Measurements from ENCODE around the gene KCTD19.

KCTD19 gene

GRCh38 chr16:67301080-67301782 lies 25.3 kb downstream of the KCTD19 start:
- Histone ChIP-seq H3K4me3 (ENCODE audit: insufficient read depth, low read depth, low read length, poor library complexity, severe bottlenecking) (no peak overlapping the region), H3K4me1 (ENCODE audit: control insufficient read depth, insufficient read depth, low read length, poor library complexity, severe bottlenecking) (no peaks in the 10 kb centered on the region), H3K36me3 (ENCODE audit: control insufficient read depth, insufficient read depth, low read length) (no peaks in the 10 kb centered on the region), H3K27ac (ENCODE audit: insufficient read depth, low read length, poor library complexity, severe bottlenecking) (no peak overlapping the region), H3K27me3 (replicated peaks; ENCODE audit: control insufficient read depth, insufficient read depth, low read length, poor library complexity, severe bottlenecking) (no peaks in the 10 kb centered on the region), H3K9me3 (ENCODE audit: control insufficient read depth, low read length) (no peaks in the 10 kb centered on the region)
- DNase-seq: no peak

- no peak for DNase-seq
- Histone ChIP-seq H3K27ac (ENCODE audit: insufficient read depth, low read length, poor library complexity, severe bottlenecking) (no peak overlapping the region), H3K4me1 (ENCODE audit: control insufficient read depth, insufficient read depth, low read length, poor library complexity, severe bottlenecking) (no peaks in the 10 kb centered on the region)
Observed at GRCh38 chr16:67299269-67299668, 27.3 kb downstream of the KCTD19 start.

GRCh38 chr16:67298277-67298676 lies 28.3 kb downstream of the KCTD19 start:
- no peak for DNase-seq
- H3K4me1 ChIP-seq (ENCODE audit: control insufficient read depth, insufficient read depth, low read length, poor library complexity, severe bottlenecking): no peaks in the 10 kb centered on the region
- H3K36me3 ChIP-seq (ENCODE audit: control insufficient read depth, insufficient read depth, low read length): no peaks in the 10 kb centered on the region
- no peaks in the 10 kb centered on the region for H3K27me3 ChIP-seq (replicated peaks; ENCODE audit: control insufficient read depth, insufficient read depth, low read length, poor library complexity, severe bottlenecking)
- no peak overlapping the region for H3K4me3 ChIP-seq (ENCODE audit: insufficient read depth, low read depth, low read length, poor library complexity, severe bottlenecking)
- H3K9me3 ChIP-seq (ENCODE audit: control insufficient read depth, low read length): no peaks in the 10 kb centered on the region
- H3K27ac ChIP-seq (ENCODE audit: insufficient read depth, low read length, poor library complexity, severe bottlenecking): no peak overlapping the region

More at GRCh38 chr16:67299269-67299668, 27.3 kb downstream of the KCTD19 start:
- H3K36me3 ChIP-seq (ENCODE audit: control insufficient read depth, insufficient read depth, low read length): no peaks in the 10 kb centered on the region
- H3K4me3 ChIP-seq (ENCODE audit: insufficient read depth, low read depth, low read length, poor library complexity, severe bottlenecking): no peak overlapping the region
- H3K27me3 ChIP-seq (replicated peaks; ENCODE audit: control insufficient read depth, insufficient read depth, low read length, poor library complexity, severe bottlenecking): no peaks in the 10 kb centered on the region
- no peaks in the 10 kb centered on the region for H3K9me3 ChIP-seq (ENCODE audit: control insufficient read depth, low read length)

GRCh38 chr16:67296420-67296819 lies 30.1 kb downstream of the KCTD19 start:
- no peak overlapping the region for H3K4me3 ChIP-seq (ENCODE audit: insufficient read depth, low read depth, low read length, poor library complexity, severe bottlenecking)
- no peaks in the 10 kb centered on the region for H3K27me3 ChIP-seq (replicated peaks; ENCODE audit: control insufficient read depth, insufficient read depth, low read length, poor library complexity, severe bottlenecking)
- no peak for DNase-seq

GRCh38 chr16:67294938-67295361 lies 31.6 kb downstream of the KCTD19 start:
- no peaks in the 10 kb centered on the region for H3K9me3 ChIP-seq (ENCODE audit: control insufficient read depth, low read length)
- no peaks in the 10 kb centered on the region for H3K4me1 ChIP-seq (ENCODE audit: control insufficient read depth, insufficient read depth, low read length, poor library complexity, severe bottlenecking)
- H3K27me3 ChIP-seq (replicated peaks; ENCODE audit: control insufficient read depth, insufficient read depth, low read length, poor library complexity, severe bottlenecking): no peaks in the 10 kb centered on the region
- H3K4me3 ChIP-seq (ENCODE audit: insufficient read depth, low read depth, low read length, poor library complexity, severe bottlenecking): no peak overlapping the region
- DNase-seq: no peak
- H3K27ac ChIP-seq (ENCODE audit: insufficient read depth, low read length, poor library complexity, severe bottlenecking): no peak overlapping the region
- H3K36me3 ChIP-seq (ENCODE audit: control insufficient read depth, insufficient read depth, low read length): no peaks in the 10 kb centered on the region

More at GRCh38 chr16:67296420-67296819, 30.1 kb downstream of the KCTD19 start:
- Histone ChIP-seq H3K27ac (ENCODE audit: insufficient read depth, low read length, poor library complexity, severe bottlenecking) (no peak overlapping the region), H3K4me1 (ENCODE audit: control insufficient read depth, insufficient read depth, low read length, poor library complexity, severe bottlenecking) (no peaks in the 10 kb centered on the region), H3K36me3 (ENCODE audit: control insufficient read depth, insufficient read depth, low read length) (no peaks in the 10 kb centered on the region), H3K9me3 (ENCODE audit: control insufficient read depth, low read length) (no peaks in the 10 kb centered on the region)

GRCh38 chr16:67294171-67294757 lies 32.3 kb downstream of the KCTD19 start:
- Histone ChIP-seq H3K36me3 (ENCODE audit: control insufficient read depth, insufficient read depth, low read length) (no peaks in the 10 kb centered on the region), H3K9me3 (ENCODE audit: control insufficient read depth, low read length) (no peaks in the 10 kb centered on the region), H3K27ac (ENCODE audit: insufficient read depth, low read length, poor library complexity, severe bottlenecking) (no peak overlapping the region), H3K4me3 (ENCODE audit: insufficient read depth, low read depth, low read length, poor library complexity, severe bottlenecking) (no peak overlapping the region), H3K4me1 (ENCODE audit: control insufficient read depth, insufficient read depth, low read length, poor library complexity, severe bottlenecking) (no peaks in the 10 kb centered on the region), H3K27me3 (replicated peaks; ENCODE audit: control insufficient read depth, insufficient read depth, low read length, poor library complexity, severe bottlenecking) (no peaks in the 10 kb centered on the region)
- no peak for DNase-seq

- H3K27me3 ChIP-seq (replicated peaks; ENCODE audit: control insufficient read depth, insufficient read depth, low read length, poor library complexity, severe bottlenecking): no peaks in the 10 kb centered on the region
- no peak for DNase-seq
- H3K4me3 ChIP-seq (ENCODE audit: insufficient read depth, low read depth, low read length, poor library complexity, severe bottlenecking): no peak overlapping the region
- H3K27ac ChIP-seq (ENCODE audit: insufficient read depth, low read length, poor library complexity, severe bottlenecking): no peak overlapping the region
- H3K9me3 ChIP-seq (ENCODE audit: control insufficient read depth, low read length): no peaks in the 10 kb centered on the region
- no peaks in the 10 kb centered on the region for H3K36me3 ChIP-seq (ENCODE audit: control insufficient read depth, insufficient read depth, low read length)
- no peaks in the 10 kb centered on the region for H3K4me1 ChIP-seq (ENCODE audit: control insufficient read depth, insufficient read depth, low read length, poor library complexity, severe bottlenecking)
Observed at GRCh38 chr16:67291461-67291860, 35.1 kb downstream of the KCTD19 start.

GRCh38 chr16:67287960-67288359 lies 38.6 kb downstream of the KCTD19 start:
- no peak overlapping the region for H3K4me3 ChIP-seq (ENCODE audit: insufficient read depth, low read depth, low read length, poor library complexity, severe bottlenecking)
- no peaks in the 10 kb centered on the region for H3K9me3 ChIP-seq (ENCODE audit: control insufficient read depth, low read length)
- no peaks in the 10 kb centered on the region for H3K4me1 ChIP-seq (ENCODE audit: control insufficient read depth, insufficient read depth, low read length, poor library complexity, severe bottlenecking)
- H3K27ac ChIP-seq (ENCODE audit: insufficient read depth, low read length, poor library complexity, severe bottlenecking): no peak overlapping the region
- no peak for DNase-seq
- no peaks in the 10 kb centered on the region for H3K36me3 ChIP-seq (ENCODE audit: control insufficient read depth, insufficient read depth, low read length)
- no peaks in the 10 kb centered on the region for H3K27me3 ChIP-seq (replicated peaks; ENCODE audit: control insufficient read depth, insufficient read depth, low read length, poor library complexity, severe bottlenecking)

GRCh38 chr16:67286441-67287235 lies 39.9 kb downstream of the KCTD19 start:
- H3K9me3 ChIP-seq (ENCODE audit: control insufficient read depth, low read length): no peaks in the 10 kb centered on the region
- H3K36me3 ChIP-seq (ENCODE audit: control insufficient read depth, insufficient read depth, low read length): no peaks in the 10 kb centered on the region
- no peaks in the 10 kb centered on the region for H3K27me3 ChIP-seq (replicated peaks; ENCODE audit: control insufficient read depth, insufficient read depth, low read length, poor library complexity, severe bottlenecking)
- H3K27ac ChIP-seq (ENCODE audit: insufficient read depth, low read length, poor library complexity, severe bottlenecking): no peak overlapping the region
- no peak for DNase-seq
- H3K4me3 ChIP-seq (ENCODE audit: insufficient read depth, low read depth, low read length, poor library complexity, severe bottlenecking): no peak overlapping the region
- no peaks in the 10 kb centered on the region for H3K4me1 ChIP-seq (ENCODE audit: control insufficient read depth, insufficient read depth, low read length, poor library complexity, severe bottlenecking)

All from effector memory CD4-positive, alpha-beta T cell (primary cell).